Fibroblast of skin of right biceps (primary cell): ENCODE results near the gene VWF.

ENCODE experiments used
- DNase-seq: peaks from one replicate; pipeline ENCODE4 v3.0.0-alpha.2; 2013

The VWF gene

GRCh38 chr12:6099316-6099715, 25.2 kb downstream of the VWF start:
- no peak for DNase-seq

GRCh38 chr12:6097411-6097810, 27.1 kb downstream of the VWF start:
- DNase-seq = peak; percentile 49

GRCh38 chr12:6096527-6096926, 27.9 kb downstream of the VWF start:
- no peak for DNase-seq

GRCh38 chr12:6095269-6095668, 29.2 kb downstream of the VWF start:
- DNase-seq = no peak

- DNase-seq = no peak
Observed at GRCh38 chr12:6093764-6094163, 30.7 kb downstream of the VWF start.

DNA sequence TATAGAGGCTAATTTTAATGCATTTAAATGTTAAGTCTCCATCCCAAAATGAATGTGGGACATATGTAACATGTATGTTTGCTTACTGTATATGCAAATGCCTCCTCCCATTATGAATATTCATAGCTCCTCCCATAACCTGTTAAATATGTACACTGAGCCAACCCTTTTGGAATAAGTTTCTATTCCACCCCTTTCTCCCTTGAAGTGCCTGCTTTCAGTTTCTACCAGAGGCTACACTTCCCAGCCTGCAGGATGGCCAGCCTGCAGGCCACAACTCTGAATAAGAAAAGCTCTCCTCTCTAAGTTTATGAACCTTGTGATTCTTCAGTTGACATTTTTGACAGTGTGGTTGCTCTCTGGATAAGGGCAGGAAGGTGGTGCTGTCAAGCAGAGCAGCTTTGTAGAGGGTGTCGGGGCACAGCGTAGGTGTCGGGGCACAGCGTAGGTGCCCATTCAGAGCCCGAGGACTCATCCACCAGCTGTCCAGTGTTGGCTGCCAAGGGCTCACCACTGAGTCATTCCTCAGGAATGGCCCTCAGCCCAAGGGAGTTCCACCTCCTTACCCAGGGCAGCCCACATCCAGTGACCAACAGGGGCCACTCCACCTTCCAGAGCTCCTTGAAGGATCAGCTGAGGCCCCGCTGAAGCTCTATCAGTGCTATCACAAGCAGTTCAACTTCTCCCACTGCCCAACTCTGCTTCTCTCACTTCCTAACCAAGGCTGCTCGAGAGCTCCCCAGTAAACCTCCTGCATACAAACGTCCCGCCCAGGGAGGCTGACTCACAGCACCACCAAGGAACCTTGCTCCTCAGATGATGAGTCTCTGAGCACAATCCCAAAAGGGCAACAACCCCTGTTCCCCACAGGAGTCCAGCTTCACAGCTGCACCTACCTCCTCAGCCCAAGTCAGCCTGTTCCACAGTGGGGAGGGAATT, 31.4 kb downstream of the VWF start:
- DNase-seq = peak; percentile 73

GRCh38 chr12:6091786-6092566, 32.5 kb downstream of the VWF start:
- DNase-seq = no peak

- no peak for DNase-seq
Observed at GRCh38 chr12:6090803-6091202, 33.7 kb downstream of the VWF start.

DNA sequence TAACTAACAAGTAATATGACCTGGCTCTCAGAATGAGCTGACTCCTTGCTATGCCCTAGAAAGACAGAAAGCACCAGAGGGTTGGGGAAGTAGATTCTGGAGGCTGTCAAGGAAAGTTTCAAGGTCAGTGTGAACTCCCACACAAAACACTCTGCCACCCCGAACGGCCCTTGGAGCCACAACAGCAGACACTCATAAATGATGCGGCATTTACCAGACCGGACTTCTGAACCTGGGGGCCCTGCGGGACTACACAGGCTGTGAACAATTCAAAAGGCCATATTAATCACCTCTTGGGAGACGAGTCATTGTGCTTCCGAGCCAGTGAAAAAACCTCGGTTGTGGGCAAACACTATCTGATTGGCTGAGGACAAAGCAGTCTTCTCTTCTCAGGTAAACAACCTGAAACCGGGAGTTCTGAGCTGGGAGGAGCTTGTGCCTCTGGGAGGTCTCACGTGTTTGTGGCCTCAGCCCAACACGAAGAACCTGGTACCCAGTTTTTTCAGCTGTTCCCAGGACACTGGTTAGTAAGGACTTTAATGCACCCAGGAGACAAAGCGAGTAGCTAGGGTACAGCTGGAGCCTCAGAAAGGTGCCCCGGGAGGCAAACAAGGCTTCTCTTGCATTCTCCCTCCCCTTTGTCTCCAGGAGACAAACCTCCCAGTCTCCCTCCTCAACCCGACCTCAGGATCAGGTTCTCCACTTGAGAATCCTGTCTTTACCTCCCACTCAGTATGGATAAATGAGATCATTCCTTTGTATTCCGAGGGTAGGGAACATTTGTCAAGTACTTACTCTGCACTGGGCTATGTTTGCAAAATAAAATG, 35.3 kb downstream of the VWF start:
- DNase-seq = peak; percentile 45

DNA sequence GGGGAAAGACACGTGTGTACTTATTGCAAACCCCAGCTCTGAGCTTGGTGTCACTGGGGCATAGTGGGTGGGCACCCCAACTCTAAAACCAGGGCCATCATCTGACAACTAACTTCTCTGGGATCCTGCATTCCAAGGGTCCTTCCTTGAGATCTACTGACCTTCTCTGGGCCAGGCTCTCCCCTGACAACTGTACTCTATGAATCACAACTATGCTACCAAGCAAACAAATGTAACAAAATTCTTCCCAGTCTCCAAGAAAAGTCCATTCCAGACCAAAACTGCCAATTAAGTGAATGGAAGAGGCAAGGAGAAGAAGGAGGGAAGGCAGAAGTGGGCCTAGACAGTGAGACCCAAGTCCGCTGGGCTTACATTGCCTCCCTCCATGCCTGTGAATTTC, 38.2 kb downstream of the VWF start:
- DNase-seq = no peak

DNA sequence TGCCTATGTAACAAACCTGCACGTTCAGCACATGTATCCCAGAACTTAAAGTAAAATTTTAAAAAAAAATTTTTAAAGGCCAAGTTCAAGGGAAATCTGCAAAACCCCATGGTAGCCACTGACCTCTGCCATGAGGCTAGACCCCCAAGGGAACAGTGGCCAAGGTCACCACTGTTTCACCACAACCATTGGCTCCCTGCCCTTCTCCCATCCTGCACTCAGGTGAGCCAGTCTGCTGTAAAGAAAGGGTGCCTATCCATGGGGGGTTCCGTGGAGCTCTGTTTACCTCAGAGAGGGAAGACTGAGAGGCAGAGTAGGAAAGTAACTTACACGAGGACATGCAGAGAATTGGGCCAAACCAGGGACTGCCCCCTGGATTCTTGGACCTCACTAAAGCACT, 38.6 kb downstream of the VWF start:
- DNase-seq = no peak

GRCh38 chr12:6084969-6085450, 39.5 kb downstream of the VWF start:
- DNase-seq = no peak

DNA sequence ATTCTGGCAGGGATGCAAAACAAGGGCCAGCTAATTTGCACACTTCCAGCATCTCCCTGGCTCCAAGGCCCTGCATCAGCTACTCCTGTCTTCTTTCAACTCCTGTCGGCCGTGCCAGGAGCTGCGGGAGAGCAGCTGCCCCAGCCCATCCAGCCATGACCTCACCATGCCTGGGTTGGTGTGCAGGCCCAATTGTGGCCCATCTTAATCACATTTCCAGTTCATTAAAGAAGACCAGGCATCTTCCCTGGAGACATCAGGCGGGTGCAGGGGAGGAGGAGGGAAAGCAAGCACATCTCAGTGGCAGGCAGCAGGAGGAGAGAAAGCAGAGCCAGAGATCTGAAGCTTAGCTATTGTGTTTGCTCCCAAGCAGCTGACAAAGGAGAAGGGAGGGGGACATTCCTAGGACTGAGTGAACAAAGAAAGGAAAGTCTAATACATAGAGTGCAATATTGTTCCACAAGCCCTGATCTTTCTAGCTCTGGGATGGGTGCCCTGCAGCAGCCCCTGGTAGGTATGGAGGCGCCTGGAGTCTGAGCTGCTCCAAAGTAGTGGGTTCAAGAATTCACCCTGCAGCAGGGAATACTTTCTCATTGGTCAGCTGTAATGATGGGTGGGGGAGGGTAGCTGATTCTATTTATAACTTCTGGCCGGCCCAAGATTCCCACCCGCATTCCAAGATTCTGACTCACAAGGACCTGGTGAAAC, 40.1 kb downstream of the VWF start:
- DNase-seq = peak; percentile 95

DNA sequence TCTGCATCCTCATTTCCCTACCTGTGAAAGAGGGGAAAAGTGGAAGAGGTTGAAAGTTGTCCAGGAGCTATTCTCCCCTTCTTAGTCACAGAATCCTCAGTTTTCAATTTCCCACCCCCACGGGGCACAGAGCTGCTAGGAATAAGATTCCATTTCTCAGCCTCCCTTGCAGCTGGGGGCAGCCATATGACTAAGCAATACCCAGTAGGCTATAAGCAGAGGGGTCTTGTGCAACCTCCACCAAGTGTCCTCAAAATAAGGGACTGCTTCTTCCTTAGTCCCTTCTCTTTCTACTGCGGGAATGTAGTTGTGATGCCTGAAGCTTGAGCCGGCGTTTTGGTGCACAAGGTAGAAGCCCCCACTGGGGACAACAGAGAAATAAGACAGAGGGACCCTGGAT, 40.9 kb downstream of the VWF start:
- DNase-seq = peak; percentile 77

DNA sequence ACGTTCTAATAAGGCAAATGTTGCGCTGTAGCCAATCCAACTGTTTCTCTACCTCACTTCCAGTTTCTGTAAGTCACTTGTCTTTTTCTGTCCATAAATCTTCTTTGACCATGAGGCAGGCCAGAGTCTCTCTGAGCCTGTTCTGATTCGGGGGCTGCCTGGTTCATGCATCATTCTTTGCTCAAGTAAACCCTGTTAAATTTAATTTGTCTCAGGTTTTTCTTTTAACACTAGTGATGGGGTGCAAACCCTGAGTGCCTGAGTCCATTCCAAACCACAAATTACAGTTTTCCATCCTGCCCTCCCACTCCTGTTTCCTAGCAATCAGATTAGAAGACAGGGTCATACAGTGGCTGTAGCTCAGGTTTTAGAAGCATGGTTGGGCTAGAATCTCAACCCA, 41.9 kb downstream of the VWF start:
- DNase-seq = peak; percentile 53

- no peak for DNase-seq
Observed at GRCh38 chr12:6080149-6081045, 44.1 kb downstream of the VWF start.

- peak; percentile 57 for DNase-seq
Observed at GRCh38 chr12:6078398-6079096, 45.9 kb downstream of the VWF start.

GRCh38 chr12:6077692-6078083, 46.8 kb downstream of the VWF start:
- DNase-seq = no peak

DNA sequence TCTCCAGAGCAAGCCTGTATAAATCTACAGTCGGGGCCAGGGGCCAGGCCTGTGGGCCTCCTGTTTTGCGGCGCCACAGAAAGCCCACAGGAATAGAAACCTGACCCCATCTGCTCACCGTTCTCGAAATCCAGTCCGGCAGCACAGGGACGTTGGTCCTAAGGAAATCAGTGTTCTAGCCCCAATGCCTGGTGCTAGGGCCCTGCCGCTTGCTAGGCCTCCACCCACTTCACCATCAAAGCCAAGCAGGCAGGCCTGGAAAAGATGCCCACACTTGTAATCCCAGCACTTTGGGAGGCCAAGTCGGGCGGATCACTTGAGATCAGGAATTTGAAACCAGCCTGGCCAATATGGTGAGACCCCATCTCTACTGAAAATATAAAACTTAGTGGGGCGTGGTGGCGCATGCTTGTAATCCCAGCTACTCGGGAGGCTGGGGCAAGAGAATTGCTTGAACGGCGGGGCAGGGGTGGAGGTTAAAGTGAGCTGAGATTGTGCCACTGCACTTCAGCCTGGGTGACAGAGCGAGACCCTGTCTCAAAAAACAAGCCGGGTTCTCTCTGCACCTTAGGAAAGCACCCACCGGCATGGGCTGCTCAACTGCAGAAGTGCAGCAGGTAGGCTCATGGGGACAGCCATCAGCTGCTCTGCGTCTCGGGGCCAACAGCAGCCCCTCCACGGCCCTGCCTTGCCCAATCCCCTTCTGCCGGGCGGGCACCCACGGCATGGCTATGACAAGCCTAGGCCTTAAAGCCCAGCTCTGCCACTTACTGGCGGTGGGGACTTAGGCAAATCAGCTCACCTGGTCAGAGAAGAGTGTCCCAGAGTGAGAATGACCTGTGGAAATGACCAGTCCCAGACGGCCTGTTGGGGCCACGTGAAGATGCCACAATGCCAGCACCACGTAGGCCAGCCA, 47.4 kb downstream of the VWF start:
- no peak for DNase-seq
